Keratinocyte (primary cell): ENCODE data around the gene TDRD1.

Source experiments
- CTCF ChIP-seq, 3 experiments: IDR thresholded peaks in 1 of 3; conservative IDR thresholded peaks in 1 of 3; optimal IDR thresholded peaks in 1 of 3; 2 replicates in 2 of 3; 3 replicates in 1 of 3; pipeline versions ENCODE3 to v1.5.1; 2011; ENCODE audit warnings: low read length in 3 of 3, mild to moderate bottlenecking in 3 of 3, moderate library complexity in 2 of 3, control low read depth in 1 of 3, inconsistent platforms in 1 of 3; ENCODE audit not compliant: insufficient read depth in 2 of 3; ENCODE audit errors: extremely low read depth in 1 of 3
- EZH2 ChIP-seq: IDR thresholded peaks from one replicate; pipeline ENCODE4 v1.6.1; 2012; ENCODE audit warnings: inconsistent platforms, mild to moderate bottlenecking, low read length, moderate library complexity

- no peak for TF ChIP-seq CTCF (optimal IDR thresholded peaks at IDR 0.05 in 1 of 3, IDR thresholded peaks at IDR 0.05 in 1 of 3, conservative IDR thresholded peaks at IDR 0.05 in 1 of 3; ENCODE audit: extremely low read depth in 1 of 3, insufficient read depth in 2 of 3, low read length in 3 of 3)
- no peak for TF ChIP-seq EZH2
These were observed 11.2 kb upstream of the TDRD1 start for GRCh38 chr10:114167985-114168384.
